ENCODE results near the gene RAP1A.

DNA sequence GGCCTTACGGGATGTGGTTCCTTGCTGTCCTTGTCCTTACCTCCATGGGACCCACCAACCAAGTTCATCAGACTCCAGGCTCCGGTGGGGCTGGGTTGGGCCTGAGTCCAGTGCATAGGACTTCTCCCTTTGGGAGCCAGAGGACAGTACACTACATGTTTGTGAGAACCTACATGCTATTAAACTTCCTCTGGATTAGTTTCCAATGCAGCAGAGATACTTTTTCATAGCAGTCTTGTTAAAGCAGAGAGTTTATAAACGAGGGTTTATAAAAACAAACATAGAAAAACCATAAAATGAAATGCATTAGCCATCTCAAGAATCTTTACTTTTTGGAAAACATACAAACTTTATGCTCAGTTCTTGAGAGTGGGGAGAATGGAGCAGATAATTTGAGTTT lies 86.3 kb downstream of the RAP1A start:
- TF ChIP-seq POLR2AphosphoS5 (IDR thresholded peaks at IDR 0.05; ENCODE audit: borderline replicate concordance, low read depth, low read length): no peak
- no peak for TF ChIP-seq EZH2 (IDR thresholded peaks at IDR 0.05)
